NCI-H1694 (cell line): ENCODE measurements around the gene SIRT2.

Experiments
- DNase-seq: peaks from one replicate; lab custom pipeline; 2025; lab: John Stamatoyannopoulos, UW

SIRT2 gene

GRCh38 chr19:38845374-38846024 is 53.9 kb downstream of the SIRT2 start:
- no peak for DNase-seq

DNA sequence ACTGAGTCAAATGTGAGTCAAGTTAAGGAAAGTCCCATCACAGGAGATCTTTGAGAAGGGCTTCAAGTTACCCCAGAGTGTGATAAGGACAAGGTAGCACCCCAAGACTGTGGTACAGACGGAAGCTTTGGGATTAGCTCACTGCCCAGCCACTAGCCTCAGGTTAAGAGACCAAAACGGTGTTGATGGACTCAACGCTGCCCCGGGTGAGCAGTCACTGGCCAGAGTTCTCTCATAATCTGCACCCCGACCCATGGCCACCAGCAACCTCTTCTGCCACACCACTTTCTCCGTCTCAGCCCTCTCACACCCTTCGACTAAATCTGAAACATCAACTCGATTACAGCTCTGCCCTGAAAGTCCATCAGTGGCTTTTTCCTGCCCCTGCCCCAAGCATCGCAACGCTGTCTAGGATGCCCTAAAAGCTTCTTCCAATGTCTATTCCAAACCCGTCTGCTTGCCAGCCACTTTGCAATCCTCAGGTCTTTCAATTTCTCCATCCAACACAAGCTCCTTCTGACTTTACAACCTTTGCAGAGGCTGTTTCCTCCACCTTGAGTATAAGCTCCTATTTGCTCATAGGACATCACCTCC is 55.2 kb downstream of the SIRT2 start:
- DNase-seq = no peak

DNA sequence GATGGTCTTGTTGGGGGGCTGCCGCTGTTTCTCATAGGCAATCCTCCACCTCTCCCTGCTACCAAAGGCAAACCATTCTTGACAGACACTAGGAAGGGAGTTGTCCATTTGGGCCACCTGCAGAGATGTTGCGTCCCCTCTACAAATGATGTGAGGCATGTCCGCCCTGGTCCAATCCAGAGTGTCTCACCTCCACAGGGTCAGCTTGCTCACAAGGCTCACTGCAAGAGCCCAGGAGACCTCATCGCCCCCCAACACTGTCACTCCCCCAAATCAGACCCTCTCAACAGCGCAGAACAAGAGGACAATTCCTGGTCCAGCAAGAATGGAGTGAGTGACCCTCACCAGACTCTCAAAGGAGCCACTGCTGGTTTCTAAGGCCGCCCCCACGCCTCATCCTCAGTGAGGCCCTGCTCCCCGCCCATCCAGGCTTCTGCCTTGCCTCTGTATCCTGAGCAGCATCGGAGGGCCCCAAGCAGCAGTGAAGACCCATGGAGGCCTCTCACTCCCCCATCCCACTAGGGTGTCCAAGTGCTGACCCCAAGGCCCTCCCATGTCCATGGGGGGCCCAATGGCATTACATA is 56.2 kb downstream of the SIRT2 start:
- DNase-seq = no peak

GRCh38 chr19:38842439-38843174 is 56.8 kb downstream of the SIRT2 start:
- no peak for DNase-seq

DNA sequence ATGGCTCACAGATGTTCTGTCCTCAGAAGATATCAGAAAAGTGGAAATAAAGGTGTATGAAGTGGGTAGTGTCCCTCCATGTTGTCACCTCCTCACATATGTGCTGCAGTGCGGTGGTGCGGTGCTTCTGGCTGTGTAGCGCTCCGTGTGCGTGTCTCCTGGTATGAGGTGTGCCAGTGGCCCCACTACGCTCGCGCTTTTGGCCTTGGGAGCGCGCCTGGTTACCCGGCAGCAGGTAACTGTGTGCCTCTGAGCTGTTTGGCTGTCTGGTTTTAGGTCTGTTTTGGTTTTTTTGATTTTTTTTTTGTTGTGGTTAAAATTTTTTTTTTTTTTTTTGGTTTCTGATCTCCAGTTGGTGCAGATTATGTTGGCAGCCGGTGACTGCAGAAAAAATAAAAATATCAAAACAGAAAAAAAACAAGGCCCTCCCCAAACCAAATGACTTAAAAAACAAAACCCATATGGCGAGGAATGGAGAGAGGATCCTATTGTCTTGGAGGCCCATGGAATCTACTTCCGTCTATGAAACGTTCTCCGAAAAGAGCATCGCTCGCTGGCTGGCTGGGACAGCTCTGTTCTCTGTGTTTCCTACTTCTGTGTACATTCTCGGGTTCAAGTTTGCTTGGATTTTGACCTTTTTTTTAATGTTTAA is 57.5 kb downstream of the SIRT2 start:
- DNase-seq = no peak

- DNase-seq = no peak
These were observed 58.1 kb downstream of the SIRT2 start for GRCh38 chr19:38841180-38841766.

GRCh38 chr19:38840583-38840968 is 58.8 kb downstream of the SIRT2 start:
- DNase-seq = no peak

- no peak for DNase-seq
These were observed 59.4 kb downstream of the SIRT2 start for GRCh38 chr19:38839816-38840582.

- DNase-seq = no peak
These were observed 60.2 kb downstream of the SIRT2 start for GRCh38 chr19:38838986-38839761.

DNA sequence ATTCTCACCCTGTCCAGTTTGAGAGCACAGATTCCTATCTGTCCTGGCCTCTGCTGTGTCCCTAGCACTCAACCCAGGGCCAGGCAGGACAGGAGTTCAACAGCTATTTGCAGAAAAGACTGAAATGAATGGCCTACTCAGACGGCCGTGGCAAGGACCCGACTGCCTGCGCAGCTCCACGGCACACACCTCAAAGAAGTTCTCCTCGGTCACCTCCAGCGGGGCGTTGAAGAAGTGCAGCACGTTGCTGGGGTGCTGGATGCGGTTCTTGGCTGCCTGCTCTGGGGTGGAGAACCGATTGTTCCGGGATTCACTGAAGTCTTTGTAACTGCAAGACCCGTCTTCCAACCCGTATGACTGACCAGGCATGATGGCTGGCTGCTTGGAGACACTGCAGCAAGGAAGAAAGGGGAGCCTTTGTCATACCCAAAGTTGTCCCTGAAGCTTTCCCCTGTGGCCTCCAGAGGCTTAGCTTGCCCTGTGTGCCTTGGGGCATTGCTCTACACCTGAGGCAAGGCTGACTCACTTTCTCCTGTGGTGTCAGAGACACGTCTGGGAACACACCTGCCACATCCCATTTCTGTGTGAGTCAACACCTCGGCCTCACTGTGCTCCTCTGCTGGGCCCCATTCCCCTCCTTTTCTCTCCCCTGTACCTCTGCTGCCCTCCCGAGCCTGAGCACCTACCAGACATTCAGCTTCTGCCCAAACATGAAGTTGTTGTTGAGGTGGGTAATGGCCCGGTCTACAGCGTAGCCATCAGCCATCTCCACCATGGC is 61.0 kb downstream of the SIRT2 start:
- DNase-seq = no peak

DNA sequence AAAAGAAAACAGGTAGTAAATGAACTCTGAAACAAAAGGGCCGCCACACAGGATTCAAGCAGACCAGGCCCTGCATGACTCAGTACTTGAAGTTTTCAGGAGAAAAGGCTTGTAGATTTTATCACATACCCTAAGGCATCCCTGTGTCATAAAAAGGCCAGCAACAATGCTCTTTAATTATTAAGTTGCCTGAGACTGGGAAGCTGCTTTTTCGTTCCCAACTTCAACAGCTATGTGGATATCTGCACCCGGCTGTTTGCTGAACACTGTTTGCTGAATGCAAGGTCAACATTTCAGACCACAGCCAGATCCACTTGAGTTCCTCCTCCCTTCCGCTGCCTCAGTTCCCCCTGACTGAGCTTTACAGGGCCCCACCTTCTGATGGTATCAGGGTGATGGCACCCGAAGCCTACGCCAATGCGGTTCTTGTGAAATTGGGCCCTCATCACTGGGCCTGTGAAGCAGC is 61.7 kb downstream of the SIRT2 start:
- no peak for DNase-seq

GRCh38 chr19:38836983-38837626 is 62.3 kb downstream of the SIRT2 start:
- DNase-seq = no peak

- DNase-seq = no peak
These were observed 63.0 kb downstream of the SIRT2 start for GRCh38 chr19:38836159-38836982.

DNA sequence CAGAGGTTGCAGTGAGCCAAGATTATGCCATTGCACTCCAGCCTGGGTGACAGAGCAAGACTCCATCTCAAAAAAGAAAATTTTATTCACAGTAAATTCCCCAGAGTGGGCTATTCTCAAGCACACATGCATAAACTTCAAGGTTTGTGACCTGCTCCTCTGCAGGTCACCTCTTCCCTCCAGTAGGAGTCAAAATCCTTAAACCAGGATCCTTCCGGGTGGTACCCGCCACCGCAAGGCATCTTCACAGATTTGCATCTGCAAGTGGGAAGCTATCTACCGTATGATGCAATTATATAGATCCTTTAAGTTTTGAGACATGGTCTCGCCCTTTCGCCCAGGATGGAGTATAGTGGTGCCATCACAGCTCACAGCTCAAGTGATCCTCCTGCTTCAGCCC is 64.8 kb downstream of the SIRT2 start:
- no peak for DNase-seq

DNA sequence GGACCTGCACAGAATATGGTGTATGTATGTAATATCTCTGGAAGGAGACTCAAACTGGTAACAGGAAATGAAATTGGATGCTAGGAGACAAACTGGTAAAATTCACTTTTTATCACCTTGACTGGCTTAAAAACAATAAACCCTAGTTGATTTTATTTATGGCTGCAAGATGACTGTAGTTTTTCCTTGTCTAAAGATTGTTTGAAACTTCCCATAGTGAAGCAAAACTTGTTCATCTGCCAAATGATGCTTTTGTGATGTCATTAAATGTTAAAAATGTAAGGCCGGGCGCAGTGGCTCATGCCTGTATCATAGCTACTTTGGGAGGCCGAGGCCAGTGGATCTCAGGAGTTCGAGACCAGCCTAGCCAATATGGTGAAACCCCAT is 65.3 kb downstream of the SIRT2 start:
- no peak for DNase-seq

- no peak for DNase-seq
These were observed 66.4 kb downstream of the SIRT2 start for GRCh38 chr19:38833092-38833425.

GRCh38 chr19:38831142-38831605 is 68.2 kb downstream of the SIRT2 start:
- DNase-seq = no peak

- DNase-seq = no peak
These were observed 69.2 kb downstream of the SIRT2 start for GRCh38 chr19:38830039-38830733.
